Activated gamma-delta T cell treated with anti-CD3 and anti-CD28 coated beads, Interleukin-2, amount 50 U/mL, for 16 hours (primary cell): ENCODE data around the gene BBX.
"Not testable (repeated sequence)": the region's sequence is repeated elsewhere in the genome, so short reads cannot be mapped to it uniquely, and the experiment has no call there.

Experiments used
- DNase-seq: peaks from one replicate; pipeline ENCODE4 v3.0.0-alpha.2; 2020; ENCODE audit warnings: low read depth

The BBX gene

DNA sequence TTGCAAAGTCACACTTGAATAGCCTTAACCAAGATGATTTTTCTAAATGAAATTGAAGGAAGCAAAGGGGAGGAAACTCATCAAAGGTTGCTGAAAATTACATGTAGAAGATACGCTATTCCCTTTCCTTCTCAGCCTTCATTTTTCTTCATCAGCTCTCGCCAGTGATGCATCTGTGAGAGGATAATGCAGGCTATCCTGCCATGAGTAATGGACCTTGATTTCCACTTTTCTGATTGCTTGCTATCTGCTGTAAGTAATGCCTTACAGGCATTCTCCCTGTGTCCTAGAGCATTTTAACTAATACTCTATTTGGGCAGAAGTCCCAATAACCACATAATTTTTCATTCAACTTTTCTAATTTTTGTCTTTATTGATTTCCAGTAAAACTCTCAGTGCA is 162.6 kb downstream of the BBX start:
- no peak for DNase-seq

DNA sequence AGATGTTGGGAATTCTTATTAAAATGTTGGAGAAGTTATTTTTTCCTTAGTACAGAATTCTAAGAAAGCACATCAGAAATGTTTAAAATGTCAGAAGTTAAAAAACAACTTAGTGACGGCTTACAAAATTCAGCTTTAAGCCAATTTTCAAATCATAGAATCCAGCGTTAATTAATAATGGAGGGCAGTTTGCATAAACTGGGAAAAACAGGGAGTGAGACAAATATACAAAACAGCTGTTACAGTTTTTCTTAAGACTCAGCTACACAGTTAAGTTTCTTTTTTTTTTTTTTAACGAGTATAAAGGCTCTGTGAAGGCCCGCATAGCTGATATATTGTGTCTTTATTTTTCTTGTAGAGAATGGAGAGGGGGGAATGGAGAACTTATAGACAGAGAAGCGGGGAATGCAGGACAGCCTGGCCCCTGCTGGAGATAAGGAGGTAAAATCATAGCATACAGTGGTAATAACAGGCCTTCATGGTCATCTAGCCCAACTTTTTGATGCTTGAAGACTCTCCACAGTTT is 164.4 kb downstream of the BBX start:
- DNase-seq, result no peak

DNA sequence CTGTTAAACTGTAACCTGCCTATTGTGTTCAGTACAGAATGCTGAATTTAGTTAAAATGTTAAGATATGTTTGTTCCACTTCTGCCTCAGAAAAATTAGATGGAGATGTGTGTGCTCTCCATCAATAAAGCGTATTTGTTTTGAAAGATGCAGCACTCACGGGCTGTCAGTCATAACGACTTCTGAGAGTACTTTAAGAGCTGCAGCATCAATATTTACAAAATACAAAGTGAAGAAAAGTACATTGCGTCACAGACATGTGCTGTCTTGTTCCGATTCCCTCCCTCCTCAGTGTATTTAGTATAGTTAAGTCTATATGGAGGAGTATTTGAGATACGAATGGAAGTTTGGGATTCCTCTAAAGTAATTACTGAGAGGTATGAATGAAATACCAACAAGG is 166.6 kb downstream of the BBX start:
- no peak for DNase-seq

DNA sequence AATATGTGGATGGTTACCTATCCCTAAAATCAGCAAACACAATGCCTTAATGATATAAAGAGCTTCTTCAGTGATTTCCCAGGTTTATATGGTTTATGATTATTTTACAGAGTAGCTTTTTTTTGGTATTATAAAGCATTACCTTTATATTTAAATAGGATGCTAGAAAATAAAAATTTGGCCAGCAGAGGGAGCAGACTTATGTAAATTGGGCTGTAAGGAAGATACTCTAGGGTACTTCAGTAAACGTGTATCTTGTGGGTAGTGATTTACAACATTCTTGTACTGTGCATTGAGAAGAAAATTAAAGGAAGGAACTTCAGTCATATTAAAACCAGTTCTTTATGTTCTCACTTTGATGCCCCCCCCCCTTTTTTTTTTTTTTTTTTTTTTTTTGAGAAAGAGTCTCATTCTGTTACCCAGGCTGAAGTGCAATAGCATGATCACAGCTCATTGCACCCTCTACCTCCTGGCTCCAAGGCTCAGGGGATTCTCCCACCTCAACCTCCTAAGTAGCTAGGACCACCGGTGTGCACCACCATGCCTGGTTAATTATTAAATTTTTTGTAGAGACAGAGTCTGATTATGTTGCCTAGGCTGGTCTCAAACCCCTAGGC is 167.9 kb downstream of the BBX start:
- DNase-seq, result no peak

DNA sequence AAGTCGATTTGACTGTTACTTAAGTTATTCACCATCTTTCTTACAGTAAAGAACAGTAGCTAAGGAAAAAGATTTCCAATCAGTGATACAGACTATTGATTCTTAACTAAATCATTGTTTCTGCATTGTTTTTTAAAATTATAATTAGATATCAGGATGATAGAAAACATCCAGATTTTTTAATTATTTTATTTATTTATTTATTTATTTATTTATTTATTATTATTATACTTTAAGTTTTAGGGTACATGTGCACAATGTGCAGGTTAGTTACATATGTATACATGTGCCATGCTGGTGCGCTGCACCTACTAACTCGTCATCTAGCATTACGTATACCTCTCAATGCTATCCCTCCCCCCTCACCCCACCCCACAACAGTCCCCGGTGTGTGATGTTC is 169.2 kb downstream of the BBX start:
- not testable (repeated sequence) for DNase-seq

DNA sequence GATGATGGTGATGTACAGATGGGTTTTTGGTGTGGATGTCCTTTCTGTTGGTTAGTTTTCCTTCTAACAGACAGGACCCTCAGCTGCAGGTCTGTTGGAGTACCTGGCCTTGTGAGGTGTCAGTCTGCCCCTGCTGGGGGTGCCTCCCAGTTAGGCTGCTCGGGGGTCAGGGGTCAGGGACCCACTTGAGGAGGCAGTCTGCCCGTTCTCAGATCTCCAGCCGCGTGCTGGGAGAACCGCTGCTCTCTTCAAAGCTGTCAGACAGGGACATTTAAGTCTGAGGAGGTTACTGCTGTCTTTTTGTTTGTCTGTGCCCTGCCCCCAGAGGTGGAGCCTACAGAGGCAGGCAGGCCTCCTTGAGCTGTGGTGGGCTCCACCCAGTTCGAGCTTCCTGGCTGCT is 174.6 kb downstream of the BBX start:
- DNase-seq, result not testable (repeated sequence)

DNA sequence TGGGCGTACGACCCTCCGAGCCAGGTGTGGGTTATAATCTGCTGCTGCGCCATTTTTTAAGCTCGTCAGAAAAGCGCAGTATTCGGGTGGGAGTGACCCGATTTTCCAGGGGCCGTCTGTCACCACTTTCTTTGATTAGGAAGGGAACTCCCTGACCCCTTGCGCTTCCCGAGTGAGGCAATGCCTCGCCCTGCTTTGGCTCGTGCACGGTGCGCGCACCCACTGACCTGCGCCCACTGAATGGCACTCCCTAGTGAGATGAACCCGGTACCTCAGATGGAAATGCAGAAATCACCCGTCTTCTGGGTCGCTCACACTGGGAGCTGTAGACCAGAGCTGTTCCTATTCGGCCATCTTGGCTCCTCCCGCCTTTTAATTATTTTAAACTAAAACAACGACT is 175.1 kb downstream of the BBX start:
- DNase-seq, result not testable (repeated sequence)

DNA sequence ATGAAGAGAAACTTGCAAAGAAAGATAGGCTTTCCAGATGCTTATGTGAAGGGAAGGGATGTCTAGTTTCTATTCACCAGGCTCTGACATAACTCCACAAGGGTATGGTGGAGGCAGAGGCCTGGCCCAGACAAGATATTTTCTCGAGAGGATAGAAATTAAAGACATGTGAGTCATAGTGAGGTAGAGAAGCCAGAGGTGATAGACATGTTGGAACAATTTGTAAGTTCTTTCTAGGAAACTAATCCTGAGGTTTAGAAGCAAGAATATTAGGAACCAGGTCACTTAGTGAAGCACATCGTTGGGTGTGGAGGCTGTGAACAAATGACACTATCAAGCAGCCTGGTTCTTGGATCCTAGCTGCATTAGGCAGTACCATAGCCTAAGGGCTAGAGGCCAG is 176.9 kb downstream of the BBX start:
- DNase-seq, result no peak

DNA sequence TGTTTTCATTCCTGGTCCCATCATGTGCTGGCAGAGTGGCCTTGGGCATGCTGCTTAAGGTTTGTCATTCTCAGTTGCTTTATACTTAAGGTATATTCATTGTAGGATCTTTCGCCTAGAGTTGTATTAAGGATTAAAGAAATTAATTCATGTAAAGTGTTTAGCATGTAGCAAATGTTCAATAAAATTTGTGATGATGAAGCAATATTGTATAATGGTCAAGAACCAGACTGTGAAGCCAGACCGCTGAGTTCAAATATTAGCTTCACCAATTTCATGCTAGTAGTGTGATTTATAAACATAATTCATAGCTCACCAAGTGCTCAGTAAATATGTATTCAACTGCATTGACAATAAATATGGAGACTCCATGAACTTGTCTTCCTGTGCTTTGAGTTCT is 178.5 kb downstream of the BBX start:
- no peak for DNase-seq

DNA sequence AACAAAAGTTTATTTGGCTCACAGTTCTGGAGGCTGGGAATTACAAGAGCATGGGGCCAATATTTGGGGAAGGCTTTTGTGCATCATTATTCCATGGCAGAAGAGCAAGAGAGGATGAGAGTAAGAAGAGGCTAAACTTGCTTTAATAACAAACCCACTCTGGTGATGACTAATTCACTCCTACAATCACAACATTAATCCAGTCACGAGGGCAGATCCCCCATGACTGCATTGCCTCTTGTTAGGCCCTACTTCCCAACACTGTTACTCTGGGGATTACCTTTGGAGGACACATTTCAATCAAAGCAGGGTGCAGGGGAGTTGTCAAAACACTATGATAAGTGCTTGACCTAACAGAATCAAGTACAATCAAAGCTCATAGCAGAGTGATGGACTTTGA is 181.7 kb downstream of the BBX start:
- no peak for DNase-seq

DNA sequence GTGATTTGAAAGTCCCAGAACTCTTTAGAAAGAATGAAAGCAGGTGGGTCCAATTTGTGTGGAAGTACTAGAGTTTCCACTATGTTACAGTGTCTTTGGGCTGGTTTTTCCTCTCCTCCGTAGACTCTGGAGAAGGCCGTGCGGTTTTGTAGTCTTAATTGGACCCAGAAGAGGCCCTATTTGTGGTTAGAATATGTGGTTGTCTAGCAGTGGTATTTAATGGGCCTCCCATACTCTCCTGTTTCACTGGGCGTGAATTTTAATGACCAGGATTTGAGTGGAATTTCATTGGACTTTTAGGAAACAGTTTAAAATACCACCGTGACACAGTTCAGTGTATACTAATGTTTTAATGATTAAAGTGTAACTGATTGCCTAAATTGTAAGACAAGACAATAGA is 182.3 kb downstream of the BBX start:
- DNase-seq, result no peak

DNA sequence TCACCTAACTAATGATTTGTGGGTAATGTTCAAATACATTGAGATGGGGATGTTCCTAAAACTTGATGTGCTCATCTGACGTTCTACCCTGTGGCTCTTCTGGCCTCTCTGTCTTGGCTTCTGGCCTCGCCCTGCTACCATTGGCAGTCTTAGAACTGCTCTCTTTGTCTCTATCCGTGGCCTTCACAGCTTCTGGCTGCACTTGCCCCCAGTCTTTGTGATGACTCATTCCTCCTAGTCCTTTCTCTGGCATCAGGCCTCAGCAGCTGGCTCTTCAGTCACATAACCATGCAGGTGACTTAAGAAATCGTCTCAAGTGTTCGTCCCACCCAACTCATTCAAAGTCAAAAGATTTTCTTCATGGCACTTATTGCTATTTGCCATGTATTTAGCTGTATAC is 188.1 kb downstream of the BBX start:
- no peak for DNase-seq

DNA sequence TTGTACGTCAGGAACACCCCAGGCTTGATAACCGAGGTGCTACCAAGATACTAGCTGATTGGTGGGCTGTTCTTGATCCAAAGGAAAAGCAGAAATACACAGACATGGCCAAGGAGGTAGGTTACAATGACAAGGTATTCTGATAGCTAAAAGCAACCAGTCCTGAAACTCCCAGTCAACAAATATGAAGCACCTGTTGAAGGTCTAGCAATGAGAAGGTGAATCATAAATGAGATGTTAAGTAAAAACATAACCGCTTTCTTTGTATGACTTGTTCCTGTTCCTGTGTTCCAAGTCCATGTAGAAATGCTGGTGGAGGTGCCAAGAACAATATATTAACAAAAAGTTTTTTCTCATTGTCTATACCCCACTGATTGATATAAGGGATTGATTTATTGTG is 194.0 kb downstream of the BBX start:
- DNase-seq, result no peak

DNA sequence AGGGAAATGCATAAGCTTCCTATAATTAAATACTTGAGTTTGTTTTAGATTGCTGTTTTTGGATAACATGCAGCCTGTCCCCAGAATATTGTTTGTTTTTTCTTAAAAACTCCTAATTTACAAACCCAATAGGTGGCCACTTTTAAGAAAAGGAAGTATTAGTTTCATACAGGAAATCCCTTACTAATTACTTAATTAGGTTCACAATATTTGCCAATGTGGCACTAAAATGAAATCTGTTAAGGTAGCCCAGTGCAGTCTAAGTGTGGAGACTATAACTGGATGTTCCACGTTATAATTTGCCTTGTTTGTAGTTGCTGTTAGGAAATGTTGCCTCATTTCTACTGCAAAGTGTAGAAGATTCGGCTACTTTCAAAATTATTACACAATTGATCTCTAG is 195.8 kb downstream of the BBX start:
- no peak for DNase-seq

DNA sequence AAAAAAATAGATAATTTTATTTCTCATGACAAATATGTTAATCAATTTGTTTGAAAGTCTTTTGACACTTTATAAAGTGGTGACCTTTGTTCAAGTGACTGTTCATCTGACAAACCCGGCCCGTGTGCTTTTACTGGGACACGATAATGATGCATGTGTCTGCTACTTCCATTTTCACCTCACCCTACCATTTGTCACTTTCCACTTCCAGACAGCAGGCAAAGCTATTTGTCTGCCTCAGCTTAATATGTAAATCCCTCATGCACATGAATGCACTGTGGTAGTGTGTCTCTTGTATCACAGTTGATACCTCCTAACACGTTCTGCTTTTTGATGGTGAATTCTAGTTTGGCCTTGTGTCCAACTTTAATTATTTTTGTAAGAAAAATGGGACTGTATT is 204.3 kb downstream of the BBX start:
- no peak for DNase-seq

DNA sequence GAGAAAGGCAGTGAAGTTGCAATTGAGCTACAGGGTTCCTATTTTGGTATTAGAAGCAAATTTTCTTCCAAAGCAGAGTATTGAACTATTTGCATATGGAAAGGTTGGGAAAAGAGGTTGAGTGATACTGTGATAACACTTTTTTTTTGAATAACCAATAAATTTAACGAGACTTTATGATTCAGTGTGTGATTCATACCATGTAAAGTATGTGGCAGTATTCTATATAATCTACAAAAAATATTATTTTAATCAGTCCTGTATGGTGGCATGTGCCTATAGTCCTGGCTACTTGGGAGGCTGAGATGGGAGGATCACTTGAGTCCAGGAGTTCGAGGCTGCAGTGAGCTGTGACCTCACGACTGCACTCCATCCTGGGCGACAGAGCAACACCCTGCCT is 206.9 kb downstream of the BBX start:
- no peak for DNase-seq

DNA sequence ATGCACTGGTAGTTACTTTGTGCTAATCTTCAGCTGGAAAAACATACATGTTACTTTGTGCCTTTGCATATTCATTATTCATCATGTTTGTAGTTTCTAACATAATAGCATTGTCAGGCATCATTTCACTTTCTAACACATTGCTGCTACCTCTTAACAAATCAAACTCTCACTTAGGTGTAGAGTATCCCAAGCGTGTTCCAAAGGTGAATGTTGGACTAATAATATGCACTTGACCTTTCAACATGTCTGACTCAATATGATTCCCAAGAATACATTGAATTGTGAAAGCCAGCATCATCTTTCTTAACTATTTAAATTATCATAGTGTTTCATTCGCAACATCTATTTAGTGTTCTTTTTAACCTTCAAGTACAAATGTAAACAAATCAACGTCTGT is 211.6 kb downstream of the BBX start:
- no peak for DNase-seq

DNA sequence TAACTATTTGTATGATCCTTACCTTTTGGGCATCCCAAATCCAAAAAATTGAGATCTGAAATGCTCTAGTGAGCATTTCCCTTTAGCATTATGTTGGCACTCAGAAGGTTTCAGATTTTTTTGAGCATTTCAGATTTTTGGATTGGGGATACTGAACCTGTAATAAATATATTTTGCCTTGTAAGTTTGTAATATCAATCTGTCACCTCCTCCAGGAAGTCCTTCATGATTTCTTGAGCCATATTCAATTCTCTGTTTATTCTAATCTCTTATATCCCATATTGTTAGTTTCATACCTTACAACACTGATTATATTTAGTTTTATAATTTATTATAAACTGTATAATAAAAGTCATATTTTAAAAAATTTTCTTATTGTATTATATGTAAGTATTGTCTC is 215.2 kb downstream of the BBX start:
- DNase-seq, result no peak

DNA sequence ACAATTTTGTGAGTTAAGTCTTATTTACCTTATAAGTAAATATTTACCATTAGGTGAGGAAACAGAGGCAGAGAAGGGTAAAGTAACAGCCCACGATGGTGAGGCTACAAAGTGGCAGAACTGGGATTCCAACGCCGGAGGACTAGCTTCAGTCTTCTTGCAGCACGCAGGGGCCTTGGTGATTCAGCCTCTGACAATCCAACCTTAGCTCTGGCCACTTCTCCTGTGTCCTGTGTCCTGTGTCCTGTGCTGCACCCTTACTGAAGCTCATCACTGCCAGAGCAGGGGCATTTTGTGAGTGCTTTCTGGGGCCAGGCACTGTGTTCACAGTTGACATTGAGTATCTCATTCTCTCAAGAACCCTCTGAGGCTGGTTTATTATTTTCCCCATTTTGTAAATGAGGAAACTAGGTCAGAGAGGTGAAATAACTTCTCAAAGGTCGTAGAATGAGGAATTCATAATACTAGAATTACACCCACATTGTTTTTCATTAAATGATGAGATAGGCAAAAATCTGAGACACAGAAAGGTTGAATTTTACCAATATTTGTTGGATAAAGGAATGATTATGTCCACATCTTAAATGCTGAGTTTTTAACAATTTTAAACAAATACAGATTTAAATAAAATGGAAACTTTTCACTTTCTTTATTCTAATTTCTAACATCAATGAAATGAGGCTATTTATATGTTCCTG is 215.9 kb downstream of the BBX start:
- DNase-seq, result no peak

DNA sequence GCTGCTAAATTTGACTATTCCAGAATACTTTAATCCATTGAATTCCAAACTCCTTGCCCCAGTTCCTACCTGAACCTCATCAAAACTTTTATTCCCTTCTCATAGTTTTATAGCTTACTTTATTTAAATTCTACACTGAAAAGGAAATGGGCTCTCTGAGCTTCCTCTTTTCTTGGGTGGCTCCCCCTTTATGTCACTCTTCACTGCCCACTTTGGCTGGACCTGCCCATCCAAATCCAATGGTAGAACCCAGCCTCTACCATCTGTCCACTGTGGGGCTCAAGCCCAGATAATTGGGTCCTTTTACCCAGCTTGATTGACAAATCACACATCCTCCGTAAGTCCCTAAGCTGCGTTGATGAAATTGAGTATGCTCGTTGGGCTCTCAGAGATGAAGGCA is 216.5 kb downstream of the BBX start:
- no peak for DNase-seq

DNA sequence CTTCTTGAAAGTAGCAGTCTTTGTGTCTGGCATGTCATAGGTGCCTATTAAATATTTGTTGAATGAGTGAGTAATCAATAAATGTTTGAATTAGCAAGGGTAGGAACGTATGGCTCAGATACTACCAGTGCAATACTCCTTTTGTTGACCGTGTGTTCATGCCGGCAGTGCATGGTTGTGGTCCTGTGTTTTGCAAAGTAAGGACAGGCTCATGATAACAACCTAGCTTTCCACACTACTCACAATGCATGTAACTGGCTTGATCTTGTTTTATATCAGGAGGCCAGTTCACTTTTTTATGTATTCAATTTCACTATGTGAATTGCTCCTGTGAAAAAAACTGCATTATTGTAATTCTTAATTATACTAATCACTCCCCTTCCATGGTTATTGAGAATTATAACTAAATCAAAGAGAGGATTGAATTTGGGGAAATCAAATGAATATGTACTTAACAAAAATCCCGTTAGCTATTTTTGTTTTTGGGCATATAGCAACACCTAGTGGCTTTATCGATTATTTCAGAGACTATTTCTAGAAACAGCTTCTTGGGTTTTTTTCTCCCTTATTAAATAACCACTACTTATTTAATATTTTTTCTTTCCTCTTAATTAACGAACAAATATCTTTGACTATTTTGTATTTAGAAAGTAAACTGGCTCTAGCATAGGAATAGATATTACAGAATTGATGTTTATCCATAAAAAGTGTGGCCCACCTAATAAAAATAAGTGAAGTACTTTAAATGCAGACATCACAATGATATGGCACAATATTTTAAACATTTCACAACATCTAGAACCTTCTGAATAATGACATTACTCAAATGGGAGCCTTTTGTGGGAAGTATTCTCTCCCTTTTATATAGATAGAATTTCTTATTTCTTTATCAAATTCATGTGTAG is 218.5 kb downstream of the BBX start:
- DNase-seq, result no peak

DNA sequence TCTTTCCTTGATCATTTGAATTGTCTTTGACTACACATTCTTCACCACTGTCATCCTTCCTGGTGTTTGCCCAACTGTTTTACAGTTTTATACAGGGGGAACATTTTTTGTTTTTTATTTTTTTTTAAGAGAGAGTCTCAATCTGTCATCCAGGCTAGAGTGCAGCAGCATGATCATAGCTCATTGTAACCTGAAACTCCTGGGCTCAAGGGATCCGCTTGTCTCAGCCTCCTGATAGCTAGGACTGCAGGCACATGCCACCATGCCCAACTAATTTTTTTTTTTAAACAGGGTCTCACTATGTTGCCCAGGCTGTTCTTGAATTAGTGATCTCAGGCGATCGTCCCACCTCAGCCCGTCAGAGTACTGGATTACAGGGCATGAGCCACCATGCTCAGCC is 222.6 kb downstream of the BBX start:
- DNase-seq, result no peak
